DLD1 (cell line): ENCODE results near the gene MOAP1.
"Not testable (repeated sequence)": the region's sequence is repeated elsewhere in the genome, so short reads cannot be mapped to it uniquely, and the experiment has no call there.

ENCODE experiments used
- in situ Hi-C: cut with HindIII; loops from 2 replicates; pipeline ENCODE4 v1.10.0; 2017; ENCODE audit warnings: low sequenced_read_pairs

MOAP1 gene

DNA sequence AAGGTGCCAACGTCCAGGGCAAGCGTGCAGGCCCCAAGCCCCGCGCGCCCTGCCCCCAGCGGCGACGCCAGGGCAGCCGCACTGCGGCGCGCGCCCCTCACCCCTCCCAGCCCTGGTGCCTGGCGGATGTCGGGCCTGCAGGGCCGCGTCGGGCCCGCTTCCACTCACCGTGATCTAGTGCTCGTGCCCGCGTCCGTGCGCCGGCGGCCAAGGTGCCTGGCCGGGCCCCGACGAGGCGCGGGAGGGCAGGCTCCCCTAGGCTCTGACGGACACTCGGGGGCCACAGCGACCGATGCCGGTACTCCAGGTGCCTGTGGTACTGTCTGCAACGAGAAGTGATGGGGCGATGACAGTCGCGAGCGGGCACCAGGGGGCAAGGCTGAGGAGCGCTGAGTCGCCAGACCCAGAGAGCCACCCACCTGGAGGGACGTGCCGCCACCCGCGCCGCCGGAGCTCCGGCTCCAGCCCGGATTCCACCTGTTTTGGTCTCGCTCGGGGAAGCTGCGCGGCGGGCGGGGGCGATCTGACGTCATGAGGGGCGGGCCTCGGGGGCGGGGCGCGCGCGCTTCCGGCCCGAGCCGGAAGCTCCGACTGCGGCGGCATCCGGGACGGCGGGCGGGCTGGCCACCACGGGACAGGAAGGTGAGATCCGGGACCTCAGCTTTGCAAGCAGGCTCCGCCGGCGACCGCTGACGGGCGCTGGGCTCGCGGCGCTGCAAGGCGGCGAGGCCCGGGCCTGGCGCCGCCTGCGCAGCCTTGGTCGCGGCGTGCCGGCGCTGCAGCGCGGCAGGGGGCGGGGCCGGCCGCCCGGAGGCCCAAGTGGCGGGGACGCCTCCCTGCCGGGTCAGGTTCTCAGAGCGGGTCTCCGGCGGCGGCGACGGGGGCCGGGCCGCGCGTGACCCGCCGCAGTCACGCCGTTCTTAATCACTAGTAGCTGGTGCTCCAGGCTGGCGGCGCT is at the start of gene MOAP1, which contains the start of gene LYSET:
MOAP1 (minus strand) TSS at position 507 of the 958 bp plus-strand sequence. CDS start 655 bp downstream, outside the sequence.
LYSET (plus strand) TSS at position 927 of the 958 bp plus-strand sequence. CDS start 89 bp downstream, outside the sequence.
- in situ Hi-C loops = no loop called here

GRCh38 chr14:93233078-93233477 is 48.4 kb upstream of the MOAP1 start:
- in situ Hi-C loops = not testable (repeated sequence)

GRCh38 chr14:93232159-93232558 is 47.5 kb upstream of the MOAP1 start:
- in situ Hi-C loops = no loop called here

DNA sequence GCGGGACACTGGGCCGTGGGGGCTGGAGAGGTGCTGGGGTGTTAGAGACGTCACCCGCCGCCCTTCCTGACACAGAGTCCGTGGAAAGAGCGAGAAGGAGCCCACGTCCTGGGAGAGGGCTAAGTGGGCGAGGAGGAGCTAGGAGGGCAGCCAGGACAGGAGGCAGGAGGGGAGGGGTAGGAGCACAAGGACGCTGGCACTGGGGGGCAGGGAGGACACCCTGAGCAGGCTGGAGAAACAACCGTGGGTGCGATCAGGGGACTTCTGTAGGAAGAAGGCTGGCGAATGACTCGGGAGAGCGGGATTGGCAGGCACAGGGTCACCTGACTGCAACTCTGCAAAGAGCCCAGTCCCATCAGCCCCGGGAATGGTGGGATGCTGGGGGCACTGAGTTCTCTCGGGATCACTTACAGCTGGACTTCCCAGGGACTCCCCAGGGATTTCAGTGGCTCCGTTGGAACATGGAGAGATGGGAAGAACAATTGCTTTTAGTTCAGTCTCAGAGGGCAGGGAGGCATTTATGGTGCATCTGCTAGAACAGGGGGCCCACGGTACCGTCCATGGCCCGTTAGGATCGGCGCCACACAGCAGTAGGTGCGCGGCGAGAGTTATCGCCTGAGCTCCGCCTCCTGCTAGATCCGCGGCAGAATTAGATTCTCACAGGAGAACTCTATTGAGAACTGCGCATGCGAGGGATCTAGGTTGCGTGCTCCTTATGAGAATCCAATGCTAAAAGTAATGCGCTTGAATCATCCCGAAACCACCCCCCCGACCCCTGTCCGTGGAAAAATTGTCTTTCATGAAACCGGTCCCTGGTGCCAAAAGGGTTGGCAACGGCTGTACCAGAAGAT is 46.7 kb upstream of the MOAP1 start:
- in situ Hi-C loops = no loop called here

GRCh38 chr14:93230539-93230938 is 45.8 kb upstream of the MOAP1 start:
- in situ Hi-C loops = no loop called here

DNA sequence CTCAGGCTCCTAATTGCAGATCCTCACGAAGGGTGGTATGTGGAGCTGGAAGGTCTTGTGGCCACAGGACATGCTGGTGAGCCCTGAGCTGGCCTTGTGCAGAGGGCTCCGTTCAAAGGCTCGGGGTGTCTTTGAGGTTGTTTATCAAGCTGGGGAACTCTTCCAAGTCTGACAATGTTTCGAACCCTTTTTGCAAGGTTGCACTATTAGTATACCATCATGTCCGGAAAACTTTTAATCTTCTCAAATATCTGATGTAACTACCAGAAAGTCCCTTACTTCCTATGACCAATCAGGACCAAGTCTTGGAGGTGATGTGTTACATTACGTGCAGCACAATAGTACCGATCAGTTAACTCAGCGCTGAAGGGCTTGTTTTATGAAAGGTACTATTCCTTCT is 43.9 kb upstream of the MOAP1 start:
- in situ Hi-C loops = no loop called here

- in situ Hi-C loops = no loop called here
Measured at GRCh38 chr14:93223565-93223964, 38.9 kb upstream of the MOAP1 start.

- in situ Hi-C loops = no loop called here
Measured at GRCh38 chr14:93220509-93220908, 35.8 kb upstream of the MOAP1 start.

DNA sequence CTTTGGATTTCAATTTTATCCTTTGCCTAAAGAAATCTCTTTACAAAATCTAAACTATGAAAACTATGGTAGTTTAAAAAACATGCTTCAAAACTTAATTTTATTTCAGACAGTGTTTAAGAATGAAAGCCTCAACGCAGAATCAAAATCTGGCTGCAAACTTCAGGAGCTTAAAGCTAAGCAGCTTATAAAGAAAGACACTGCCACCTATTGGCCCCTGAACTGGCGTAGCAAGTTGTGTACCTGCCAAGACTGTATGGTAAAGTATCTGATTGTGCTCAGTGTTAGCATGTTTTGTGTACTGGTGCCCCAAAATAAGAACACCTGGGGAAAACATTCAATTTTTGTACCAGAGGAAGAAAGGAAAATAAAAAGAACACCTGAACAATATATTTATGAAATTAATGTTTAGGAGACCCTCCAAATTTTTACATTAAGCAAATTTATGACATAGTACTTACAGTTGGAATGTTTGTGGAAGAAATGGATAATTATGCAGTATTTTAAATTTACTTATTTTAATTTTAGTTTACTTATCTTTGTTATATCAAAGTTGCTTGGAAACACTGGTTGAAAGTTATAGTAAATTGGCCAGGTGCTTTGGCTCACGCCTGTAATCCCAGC is 34.5 kb upstream of the MOAP1 start:
- in situ Hi-C loops = no loop called here

- in situ Hi-C loops = no loop called here
Measured at GRCh38 chr14:93214598-93214997, 29.9 kb upstream of the MOAP1 start.

DNA sequence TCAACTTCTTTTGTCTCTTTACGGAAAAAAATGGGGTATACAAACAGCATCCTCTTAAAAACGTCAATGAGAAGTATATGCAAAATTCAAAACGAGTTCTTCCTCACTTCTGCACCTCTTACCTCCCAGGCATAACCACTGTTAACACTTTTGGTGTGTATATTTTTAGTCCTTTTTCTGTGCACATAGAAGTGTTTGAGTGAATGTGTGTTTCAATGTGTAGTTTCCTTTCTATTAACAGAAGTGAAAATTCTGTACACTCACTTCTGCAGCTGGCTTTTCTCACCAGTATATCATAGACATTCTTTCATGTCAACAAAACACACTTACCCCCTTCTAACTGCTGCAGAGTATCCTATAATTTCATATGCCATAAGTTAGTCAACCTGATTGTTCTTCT is 27.7 kb upstream of the MOAP1 start:
- in situ Hi-C loops = no loop called here

- in situ Hi-C loops = no loop called here
Measured at GRCh38 chr14:93207468-93208308, 23.0 kb upstream of the MOAP1 start.

DNA sequence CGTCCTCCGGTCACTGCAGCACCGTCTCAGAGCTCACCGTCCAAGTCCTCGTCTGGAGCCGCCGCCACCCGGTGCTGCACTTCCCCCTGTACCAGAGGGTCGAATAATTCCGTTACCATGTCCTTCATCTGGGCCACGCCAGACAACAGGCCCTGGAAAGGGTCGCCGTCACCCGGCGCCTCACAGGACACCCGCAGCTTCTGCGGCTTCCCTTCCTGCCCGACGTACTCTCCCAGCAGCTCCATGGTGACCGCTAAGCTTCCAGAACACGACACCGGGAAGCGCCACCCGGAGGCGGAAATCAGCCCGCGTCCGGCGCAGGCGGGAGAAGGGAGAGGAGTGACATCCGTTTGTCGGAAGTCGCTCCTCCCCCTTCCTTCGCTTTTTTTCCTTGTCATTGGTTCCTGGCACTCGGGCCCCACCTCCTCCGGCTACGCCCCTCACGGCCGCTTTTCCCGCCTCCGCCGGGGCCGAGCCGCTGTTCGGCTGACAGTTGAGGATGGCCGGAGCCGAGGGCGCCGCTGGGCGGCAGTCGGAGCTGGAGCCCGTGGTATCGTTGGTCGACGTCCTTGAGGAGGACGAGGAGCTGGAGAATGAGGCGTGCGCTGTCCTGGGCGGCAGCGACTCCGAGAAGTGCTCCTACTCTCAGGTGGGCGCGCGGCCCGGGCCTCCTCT is 22.2 kb upstream of the MOAP1 start, which contains the start of the genes GON7 and UBR7:
GON7 (minus strand) TSS at position 273 of the 675 bp plus-strand sequence; CDS start at position 245, 28 bp downstream.
UBR7 (plus strand) TSS at position 464 of the 675 bp plus-strand sequence; CDS start at position 500, 36 bp downstream.
- in situ Hi-C loops = no loop called here

- in situ Hi-C loops = no loop called here
Measured at GRCh38 chr14:93201155-93201704, 16.5 kb upstream of the MOAP1 start.

GRCh38 chr14:93200553-93200952 is 15.9 kb upstream of the MOAP1 start:
- in situ Hi-C loops = no loop called here

GRCh38 chr14:93199031-93199430 is 14.3 kb upstream of the MOAP1 start:
- in situ Hi-C loops = no loop called here

DNA sequence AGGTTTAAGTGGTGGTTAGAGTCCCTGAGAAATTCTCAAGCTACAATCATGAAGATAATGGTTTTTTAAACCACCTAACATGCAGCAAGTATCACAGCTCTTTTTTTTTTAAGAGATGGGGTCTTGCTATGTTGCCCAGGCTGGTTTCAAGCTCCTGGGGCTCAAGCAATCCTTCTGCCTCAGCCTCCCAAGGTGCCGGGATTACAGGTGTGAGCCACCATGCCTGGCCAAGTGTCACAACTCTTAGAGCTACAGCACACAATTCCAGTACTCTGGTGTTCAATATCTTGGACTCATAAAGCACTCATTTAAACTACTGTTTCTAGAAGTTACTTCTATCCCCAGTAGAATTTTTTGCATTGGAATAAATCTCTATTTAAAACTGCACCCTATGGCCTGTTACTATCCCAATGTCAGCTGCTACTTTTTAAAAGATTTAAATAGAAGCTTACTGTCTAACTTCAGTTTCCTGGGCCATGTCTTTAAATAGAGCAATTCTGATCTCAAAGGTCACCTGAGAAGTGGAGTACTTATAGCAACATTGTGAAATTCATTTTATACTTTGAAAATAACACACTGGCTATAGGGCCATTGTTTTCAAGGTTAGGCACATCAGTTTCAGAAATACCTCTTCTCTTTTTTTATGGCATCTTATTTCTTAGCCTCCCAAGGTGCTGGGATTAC is 10.8 kb upstream of the MOAP1 start:
- in situ Hi-C loops = no loop called here

GRCh38 chr14:93186956-93187355 is 2.3 kb upstream of the MOAP1 start:
- in situ Hi-C loops = no loop called here
